Esophagus squamous epithelium (tissue), 4 donors: Measurements from ENCODE around the gene OR6V1.

Experiments
- POLR2A ChIP-seq, 4 donors: fragments of 450-650 bp; IDR thresholded peaks; one replicate each; pipeline ENCODE4 v1.6.1; 2017; ENCODE audit warnings: antibody characterized with exemption in 4 of 4, mild to moderate bottlenecking in 4 of 4, moderate library complexity in 3 of 4
- TF ChIP-seq, protein P1 (sequence below), 6 experiments: fragments of 450-650 bp in 4 of 6; fragments of 200-600 bp in 2 of 6; sonication (generic) in 2 of 6; IDR thresholded peaks; one replicate each; pipeline ENCODE4 v1.5.1; 2016 to 2019; ENCODE audit warnings: antibody characterized with exemption in 6 of 6, mild to moderate bottlenecking in 4 of 6, moderate library complexity in 4 of 6

DNA sequence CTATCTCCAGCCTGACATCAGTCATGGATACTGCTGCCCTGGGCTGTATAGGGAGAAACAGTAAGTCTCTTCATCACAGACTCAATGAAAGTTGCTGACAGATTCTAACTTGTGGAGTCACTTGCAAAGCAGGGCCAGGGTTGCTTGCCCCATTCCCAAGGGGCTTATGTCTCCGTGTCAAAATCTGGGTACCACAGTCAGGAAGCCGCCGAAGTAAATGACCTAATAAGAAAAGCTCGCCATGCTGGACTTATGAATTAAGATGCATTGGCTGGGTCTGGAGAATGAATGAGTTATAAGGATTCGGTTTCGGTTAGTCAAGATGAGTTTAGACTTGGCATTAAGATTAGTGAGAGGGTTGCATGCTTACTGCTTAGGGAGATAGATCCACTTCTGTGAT is 10.8 kb upstream of the OR6V1 start:
- TF ChIP-seq, protein P1, sequence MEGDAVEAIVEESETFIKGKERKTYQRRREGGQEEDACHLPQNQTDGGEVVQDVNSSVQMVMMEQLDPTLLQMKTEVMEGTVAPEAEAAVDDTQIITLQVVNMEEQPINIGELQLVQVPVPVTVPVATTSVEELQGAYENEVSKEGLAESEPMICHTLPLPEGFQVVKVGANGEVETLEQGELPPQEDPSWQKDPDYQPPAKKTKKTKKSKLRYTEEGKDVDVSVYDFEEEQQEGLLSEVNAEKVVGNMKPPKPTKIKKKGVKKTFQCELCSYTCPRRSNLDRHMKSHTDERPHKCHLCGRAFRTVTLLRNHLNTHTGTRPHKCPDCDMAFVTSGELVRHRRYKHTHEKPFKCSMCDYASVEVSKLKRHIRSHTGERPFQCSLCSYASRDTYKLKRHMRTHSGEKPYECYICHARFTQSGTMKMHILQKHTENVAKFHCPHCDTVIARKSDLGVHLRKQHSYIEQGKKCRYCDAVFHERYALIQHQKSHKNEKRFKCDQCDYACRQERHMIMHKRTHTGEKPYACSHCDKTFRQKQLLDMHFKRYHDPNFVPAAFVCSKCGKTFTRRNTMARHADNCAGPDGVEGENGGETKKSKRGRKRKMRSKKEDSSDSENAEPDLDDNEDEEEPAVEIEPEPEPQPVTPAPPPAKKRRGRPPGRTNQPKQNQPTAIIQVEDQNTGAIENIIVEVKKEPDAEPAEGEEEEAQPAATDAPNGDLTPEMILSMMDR (IDR thresholded peaks at IDR 0.05): no peak
- no peak for TF ChIP-seq POLR2A (IDR thresholded peaks at IDR 0.05)
